ENCODE data around the gene MMP25. TPM values are rescaled to one million over a fixed set of nuclear protein-coding genes. Genes with fewer than 3 reads are reported as not detected.
"Not testable (repeated sequence)": the region's sequence is repeated elsewhere in the genome, so short reads cannot be mapped to it uniquely, and the experiment has no call there.

MMP25 gene
- total RNA-seq, 1 experiment from 2014 or later = 0.25 TPM

GRCh38 chr16:3070608-3071111 lies 24.3 kb downstream of the MMP25 start:
- no peak for DNase-seq (ENCODE audit: extremely low read depth, low read depth)

DNA sequence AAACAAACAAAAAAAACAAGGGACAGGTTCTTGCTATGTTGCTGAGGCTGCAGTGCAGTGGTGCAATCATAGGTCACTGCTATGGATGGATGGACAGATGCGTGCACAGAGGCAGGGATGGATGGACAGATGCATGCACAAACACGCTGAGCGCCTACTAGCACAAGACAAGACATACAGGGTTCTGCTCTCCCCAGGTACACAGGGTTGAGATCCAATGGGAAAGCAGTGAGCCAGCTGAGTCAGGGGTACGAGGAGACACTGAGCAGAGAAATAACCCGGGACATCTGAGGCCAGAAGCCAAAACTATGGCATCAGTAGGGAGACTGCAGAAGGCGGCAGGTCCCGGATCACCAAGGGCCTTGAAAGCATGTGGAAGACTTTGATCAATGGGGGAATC lies 25.3 kb downstream of the MMP25 start:
- no peak for DNase-seq (ENCODE audit: extremely low read depth, low read depth)

- DNase-seq (ENCODE audit: extremely low read depth, low read depth) = not testable (repeated sequence)
Observed at GRCh38 chr16:3072148-3072547, 25.8 kb downstream of the MMP25 start.

GRCh38 chr16:3072576-3073263 lies 26.4 kb downstream of the MMP25 start:
- DNase-seq (ENCODE audit: extremely low read depth, low read depth) = not testable (repeated sequence)

DNA sequence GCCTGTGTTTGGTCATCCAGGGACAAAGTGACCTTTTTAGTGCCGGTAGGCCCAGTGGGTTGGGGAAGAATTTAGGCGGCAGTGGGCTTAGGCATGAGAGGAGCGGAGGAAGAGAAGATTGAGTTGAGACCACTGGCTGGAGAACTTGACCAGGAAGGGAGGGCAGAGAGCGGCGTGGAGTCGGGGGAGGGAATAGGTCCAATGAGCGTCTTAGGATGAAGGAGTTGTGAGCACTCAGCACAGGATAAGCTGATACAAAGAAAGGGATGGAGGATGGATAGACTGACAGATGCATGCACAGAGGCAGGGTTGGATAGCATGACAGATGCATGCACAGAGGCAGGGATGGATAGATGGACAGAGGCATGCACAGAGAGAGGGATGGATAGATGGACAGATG lies 27.1 kb downstream of the MMP25 start:
- DNase-seq (ENCODE audit: extremely low read depth, low read depth) = no peak

- DNase-seq (ENCODE audit: extremely low read depth, low read depth) = no peak
Observed at GRCh38 chr16:3074860-3075522, 28.6 kb downstream of the MMP25 start.

DNA sequence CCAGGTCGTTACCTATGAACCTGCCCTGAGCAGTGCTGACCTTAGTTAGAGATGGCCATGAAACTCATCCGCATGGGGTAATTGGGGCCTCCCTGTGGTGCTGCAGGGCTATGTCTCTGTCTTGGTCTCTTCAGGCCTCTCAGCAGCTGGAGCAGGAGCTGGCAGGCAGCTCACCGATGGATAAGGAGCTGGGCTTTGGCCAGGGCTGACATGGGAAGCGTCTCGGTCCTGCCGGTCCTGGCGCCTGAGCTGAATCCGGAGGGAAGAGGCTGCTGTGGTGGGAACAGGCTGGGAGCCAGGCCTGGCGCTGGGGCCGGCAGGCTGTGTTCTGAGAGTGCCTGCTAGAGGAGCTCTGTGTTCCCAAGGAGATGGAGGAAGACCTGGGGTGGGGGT lies 29.2 kb downstream of the MMP25 start:
- no peak for DNase-seq (ENCODE audit: extremely low read depth, low read depth)

DNA sequence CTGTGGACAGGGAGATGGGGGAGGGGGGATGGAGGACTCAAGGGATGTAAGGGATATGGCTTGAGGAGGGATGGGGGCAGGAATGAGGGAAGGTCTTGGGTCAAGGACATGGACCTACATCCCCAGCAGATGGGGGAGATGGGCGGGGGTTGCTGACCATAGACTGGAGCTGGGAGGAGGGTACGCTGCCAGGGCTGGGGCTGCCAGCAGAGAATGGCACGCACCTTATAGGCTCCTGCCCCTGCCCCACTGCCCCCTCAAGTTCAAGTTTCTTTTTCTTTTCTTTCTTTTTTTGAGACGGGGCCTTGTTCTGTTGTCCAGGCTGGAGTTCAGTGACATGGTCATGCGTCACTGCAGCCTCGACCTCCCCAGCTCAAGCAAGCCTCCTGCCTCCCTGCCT lies 29.6 kb downstream of the MMP25 start:
- DNase-seq (ENCODE audit: extremely low read depth, low read depth) = not testable (repeated sequence)

- no peak for DNase-seq (ENCODE audit: extremely low read depth, low read depth)
Observed at GRCh38 chr16:3076577-3076976, 30.2 kb downstream of the MMP25 start.

DNA sequence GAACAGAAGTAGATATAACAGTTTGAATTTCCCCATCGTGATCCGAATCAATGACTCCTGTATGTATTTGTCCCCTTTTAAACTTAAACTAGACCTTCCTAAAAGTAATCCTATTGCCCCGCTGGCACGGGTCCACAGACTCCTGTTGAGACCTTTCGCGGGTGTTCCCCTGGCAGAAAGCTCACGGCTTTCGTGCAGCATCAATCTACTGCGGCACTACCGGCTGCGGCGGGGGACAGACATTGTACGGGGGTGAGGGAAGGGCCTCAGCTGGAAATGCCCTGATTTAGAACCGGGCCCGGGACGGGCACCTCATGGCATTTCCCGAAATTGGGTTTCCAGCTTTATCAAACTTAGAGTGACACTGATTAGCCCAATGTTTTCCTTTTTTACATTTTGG lies 33.7 kb downstream of the MMP25 start:
- DNase-seq (ENCODE audit: extremely low read depth, low read depth) = no peak

- not testable (repeated sequence) for DNase-seq (ENCODE audit: extremely low read depth, low read depth)
Observed at GRCh38 chr16:3081957-3082356, 35.6 kb downstream of the MMP25 start.

GRCh38 chr16:3083408-3083807 lies 37.0 kb downstream of the MMP25 start:
- not testable (repeated sequence) for DNase-seq (ENCODE audit: extremely low read depth, low read depth)

- DNase-seq (ENCODE audit: extremely low read depth, low read depth) = no peak
Observed at GRCh38 chr16:3084491-3084890, 38.1 kb downstream of the MMP25 start.

DNA sequence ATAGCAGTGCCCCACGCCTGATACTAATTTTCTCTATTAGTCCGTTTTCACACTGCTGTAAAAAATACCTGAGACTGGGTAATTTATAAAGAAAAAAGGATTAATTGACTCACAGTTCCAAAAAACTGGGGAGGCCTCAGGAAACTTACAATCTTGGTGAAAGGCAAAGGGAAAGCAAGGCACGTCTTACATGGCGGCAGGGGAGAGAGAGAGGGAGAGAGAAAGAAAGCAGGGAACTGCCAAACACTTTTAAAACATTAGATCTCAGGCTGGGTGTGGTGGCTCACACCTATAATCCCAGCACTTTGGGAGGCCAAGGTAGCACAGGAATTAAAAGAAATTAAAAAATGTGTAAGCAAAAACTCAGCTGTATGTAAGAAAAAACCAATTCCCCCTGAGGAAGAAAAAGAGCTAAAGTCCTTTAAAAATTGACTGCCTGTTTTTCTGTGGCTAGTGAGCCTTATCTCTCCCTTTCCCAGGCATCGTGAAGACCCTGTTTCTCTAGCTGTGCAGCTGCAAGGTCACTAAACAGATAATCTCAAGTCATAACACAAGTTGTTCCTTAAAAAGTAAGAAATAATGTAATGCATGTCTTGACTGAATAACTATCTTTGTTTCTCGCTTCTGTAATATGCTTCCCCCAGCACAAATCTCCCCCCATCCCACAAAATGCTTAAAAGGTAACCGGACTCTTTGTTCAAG lies 38.8 kb downstream of the MMP25 start:
- no peak for DNase-seq (ENCODE audit: extremely low read depth, low read depth)

GRCh38 chr16:3085868-3086595 lies 39.7 kb downstream of the MMP25 start:
- no peak for DNase-seq (ENCODE audit: extremely low read depth, low read depth)

GRCh38 chr16:3086596-3087242 lies 40.4 kb downstream of the MMP25 start:
- DNase-seq (ENCODE audit: extremely low read depth, low read depth) = no peak

DNA sequence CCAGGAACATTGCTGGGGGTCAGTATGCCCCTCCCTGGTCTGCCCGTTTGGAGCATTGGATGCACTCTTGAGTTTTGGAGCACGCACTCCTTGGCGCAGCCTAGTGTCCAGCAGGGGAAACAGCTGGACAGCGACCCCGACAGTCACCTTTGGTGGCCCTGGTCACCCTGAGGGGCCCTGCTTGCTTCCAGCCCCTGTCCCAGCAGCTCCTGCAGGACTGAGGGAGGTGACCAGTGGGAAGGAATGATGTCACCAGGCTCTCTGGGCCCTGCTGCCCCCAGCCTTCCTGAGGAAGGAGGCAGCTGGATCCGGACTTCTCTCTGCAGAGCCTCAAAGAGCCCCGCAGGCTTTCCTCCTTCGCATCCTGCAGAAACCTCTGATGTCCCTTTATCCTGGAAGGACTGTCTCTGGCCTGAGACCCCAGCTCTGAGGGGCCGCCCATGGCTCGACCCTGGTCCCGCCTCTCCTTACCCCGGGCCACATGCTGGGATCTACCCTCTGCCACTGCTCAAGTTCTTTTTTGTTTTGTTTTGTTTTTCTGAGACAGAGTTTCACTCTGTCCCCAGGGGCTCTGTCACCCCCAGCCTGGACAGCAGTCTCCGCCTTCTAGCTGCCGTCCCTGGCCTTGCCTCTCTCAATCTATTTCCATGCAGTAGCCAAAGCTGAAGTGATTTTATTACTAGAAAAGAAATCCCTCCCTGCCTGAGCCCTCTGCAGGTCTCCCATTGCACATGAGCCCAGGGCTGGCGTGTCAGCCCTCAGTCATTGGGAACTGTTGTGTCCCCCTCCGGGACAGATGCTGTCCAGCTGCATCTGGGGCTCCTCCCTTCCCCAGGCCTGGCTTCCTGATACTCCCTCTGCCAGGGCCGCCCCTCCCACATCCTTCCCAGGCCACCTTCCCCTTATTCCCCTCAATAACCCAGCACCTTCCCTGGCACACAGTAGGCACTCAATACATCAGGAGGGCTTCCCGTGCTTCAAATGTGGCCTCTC lies 41.2 kb downstream of the MMP25 start:
- no peak for DNase-seq (ENCODE audit: extremely low read depth, low read depth)

GRCh38 chr16:3088450-3088849 lies 42.1 kb downstream of the MMP25 start:
- no peak for DNase-seq (ENCODE audit: extremely low read depth, low read depth)
